Calu3 (cell line): ENCODE results near the gene WDR35. TPM values are rescaled to one million over a fixed set of nuclear protein-coding genes. Genes with fewer than 3 reads are reported as not detected.
"Not testable (repeated sequence)": the region's sequence is repeated elsewhere in the genome, so short reads cannot be mapped to it uniquely, and the experiment has no call there.

Experiments
- BruUV-seq: library from RNA; stranded (reverse); fragments of 400-500 nt; replicated peaks from 2 replicates; lab custom pipeline; 2021; lab: Mats Ljungman, UMichigan
- CTCF ChIA-PET: fragments of 300-600 bp; sonication (Branson Sonifier 250); formaldehyde crosslinking; loops from one replicate; lab custom pipeline; 2022; ENCODE audit warnings: antibody characterized with exemption; lab: Charles Lee
- DNase-seq: peaks from one replicate; pipeline ENCODE4 v3.0.0; 2022
- H3K27ac Mint-ChIP-seq: one replicate; pipeline ENCODE4 v1.8.0; 2022; ENCODE audit warnings: mixed read lengths; ENCODE audit not compliant: unreplicated experiment
- H3K27me3 Mint-ChIP-seq: one replicate; pipeline ENCODE4 v1.8.0; 2022; ENCODE audit warnings: mixed read lengths; ENCODE audit not compliant: unreplicated experiment
- H3K36me3 Mint-ChIP-seq: one replicate; pipeline ENCODE4 v1.8.0; 2022; ENCODE audit warnings: mild to moderate bottlenecking, moderate library complexity, mixed read lengths; ENCODE audit not compliant: insufficient read depth, unreplicated experiment
- H3K4me1 Mint-ChIP-seq: one replicate; pipeline ENCODE4 v1.8.0; 2022; ENCODE audit warnings: mild to moderate bottlenecking, low read depth, mixed read lengths; ENCODE audit not compliant: unreplicated experiment
- H3K4me3 Mint-ChIP-seq: one replicate; pipeline ENCODE4 v1.8.0; 2022; ENCODE audit warnings: mild to moderate bottlenecking, low read depth, moderate library complexity, mixed read lengths; ENCODE audit not compliant: unreplicated experiment
- H3K9me3 Mint-ChIP-seq: one replicate; pipeline ENCODE4 v1.8.0; 2022; ENCODE audit warnings: low read depth, mixed read lengths; ENCODE audit not compliant: unreplicated experiment
- CTCF ChIP-seq: fragments of 200-600 bp; IDR thresholded peaks from one replicate; pipeline ENCODE4 v1.8.0; 2022; ENCODE audit warnings: antibody characterized with exemption; ENCODE audit not compliant: unreplicated experiment
- intact Hi-C: fragments of 100-400 bp; cut with micrococcal nuclease; formaldehyde crosslinking; loops from one replicate; pipeline ENCODE4 v1.10.0; 2022; ENCODE audit not compliant: unreplicated experiment
- total RNA-seq: library from RNA; stranded (reverse); gene quantifications from 2 replicates; pipeline ENCODE4 v1.2.3, GENCODE V29; 2022

WDR35 gene
- total RNA-seq, 1 experiment from 2014 or later: 9.8 TPM

GRCh38 chr2:19882286-19882685 is 107.6 kb downstream of the WDR35 start:
- no peaks in the 10 kb centered on the region for H3K36me3 Mint-ChIP-seq
- TF ChIP-seq CTCF: no peak
- H3K27me3 Mint-ChIP-seq: peaks cover 11% of the 10 kb centered on the region
- CTCF ChIA-PET: no interaction called here
- no peak for DNase-seq
- intact Hi-C loops: no loop called here
- no TSS peak for BruUV-seq
- no peak overlapping the region for H3K27ac Mint-ChIP-seq
- no peaks in the 10 kb centered on the region for H3K4me1 Mint-ChIP-seq
- H3K9me3 Mint-ChIP-seq: peaks cover 2% of the 10 kb centered on the region
- no peak overlapping the region for H3K4me3 Mint-ChIP-seq

- no peak for TF ChIP-seq CTCF
- no TSS peak for BruUV-seq
- Mint-ChIP-seq H3K9me3 (peaks cover 2% of the 10 kb centered on the region), H3K36me3 (no peaks in the 10 kb centered on the region), H3K27ac (no peak overlapping the region), H3K4me1 (no peaks in the 10 kb centered on the region), H3K27me3 (peaks cover 11% of the 10 kb centered on the region), H3K4me3 (no peak overlapping the region)
- intact Hi-C loops: no loop called here
- no peak for DNase-seq
- CTCF ChIA-PET: no interaction called here
Observed at GRCh38 chr2:19881908-19882265, 108.0 kb downstream of the WDR35 start.

GRCh38 chr2:19881221-19881907 is 108.5 kb downstream of the WDR35 start:
- Mint-ChIP-seq H3K27me3 (peaks cover 11% of the 10 kb centered on the region), H3K36me3 (no peaks in the 10 kb centered on the region), H3K27ac (no peak overlapping the region), H3K9me3 (peaks cover 2% of the 10 kb centered on the region), H3K4me3 (no peak overlapping the region), H3K4me1 (no peaks in the 10 kb centered on the region)
- CTCF ChIA-PET: no interaction called here
- intact Hi-C loops: no loop called here
- no peak for TF ChIP-seq CTCF
- BruUV-seq: no TSS peak
- DNase-seq: no peak

GRCh38 chr2:19880191-19880590 is 109.7 kb downstream of the WDR35 start:
- H3K36me3 Mint-ChIP-seq, H3K9me3 Mint-ChIP-seq, H3K27ac Mint-ChIP-seq, BruUV-seq, DNase-seq, H3K4me1 Mint-ChIP-seq, CTCF ChIA-PET, intact Hi-C loops, H3K4me3 Mint-ChIP-seq: not testable (repeated sequence)
- H3K27me3 Mint-ChIP-seq: peaks cover 11% of the 10 kb centered on the region

- Mint-ChIP-seq H3K27me3 (peaks cover 11% of the 10 kb centered on the region), H3K9me3 (peaks cover 2% of the 10 kb centered on the region), H3K36me3 (no peaks in the 10 kb centered on the region), H3K4me3 (no peak overlapping the region), H3K4me1 (no peaks in the 10 kb centered on the region), H3K27ac (no peak overlapping the region)
- no TSS peak for BruUV-seq
- CTCF ChIA-PET: no interaction called here
- no peak for TF ChIP-seq CTCF
- intact Hi-C loops: no loop called here
- DNase-seq: no peak
Observed at GRCh38 chr2:19879120-19879519, 110.8 kb downstream of the WDR35 start.
